ENCODE data around the gene COX7A2L. TPM values are rescaled to one million over a fixed set of nuclear protein-coding genes. Genes with fewer than 3 reads are reported as not detected.

The COX7A2L gene
- total and polyA plus RNA-seq, 10 of the 15 experiments (the other 5 are each of a cell fraction or from before 2014, with no cell fraction given), result 134 to 532 (median 222) TPM

GRCh38 chr2:42385225-42385624 is 24.2 kb upstream of the COX7A2L start:
- no peaks in the 10 kb centered on the region for H3K79me2 ChIP-seq (ENCODE audit: control insufficient read depth, insufficient read depth, low read length)
- no TSS peak for BruUV-seq (replicated peaks)
- H3K9ac ChIP-seq (ENCODE audit: control insufficient read depth, insufficient read depth, low read length), result no peak overlapping the region
- 52% methylated on average over 7 of the region's 7 CpGs for WGBS (ENCODE audit: insufficient coverage, insufficient replicate concordance, low lambda C conversion rate, missing lambda C conversion rate)
- SMC1A ChIA-PET (ENCODE audit: uncharacterized antibody, unreplicated experiment), result interaction anchor here (0.7 to 0.8 kb wide), 2 partner anchors 18 to 143 kb away, joined by 3 read pairs; no protein-coding TSS in a partner anchor
- in situ Hi-C loops (cut with MboI), result no loop called here
- CTCF ChIA-PET, result interaction anchor here (0.6 to 0.7 kb wide), 3 partner anchors 10 to 233 kb away, joined by 3 to 4 read pairs (median 3); no protein-coding TSS in a partner anchor
- H3K4me3 ChIP-seq, result no peak overlapping the region
- H3K4me2 ChIP-seq (ENCODE audit: control insufficient read depth, insufficient read depth), result no peak overlapping the region
- RAD21 ChIA-PET (ENCODE audit: unreplicated experiment), result no interaction called here
- POLR2A ChIA-PET, result no interaction called here
- no peaks in the 10 kb centered on the region for H3K4me1 ChIP-seq (ENCODE audit: control insufficient read depth, insufficient read depth, low read length)
- no peaks in the 10 kb centered on the region for H3K36me3 ChIP-seq (ENCODE audit: control insufficient read depth in 2 of 2, insufficient read depth in 2 of 2, low read length in 1 of 2)
- ATAC-seq (no peak), DNase-seq (ENCODE audit: low read depth, low spot score) (no peak), FAIRE-seq (no peak)
- no peaks in the 10 kb centered on the region for H3K9me3 ChIP-seq (replicated peaks; ENCODE audit: control insufficient read depth, insufficient read depth, low read length)
- intact Hi-C loops (cut with micrococcal nuclease; ENCODE audit: unreplicated experiment), result no loop called here
- no peaks in the 10 kb centered on the region for H4K20me1 ChIP-seq (ENCODE audit: control insufficient read depth, insufficient read depth)
- no peak overlapping the region for H2AFZ ChIP-seq (ENCODE audit: control insufficient read depth, low read depth, low read length)
- H3K27ac ChIP-seq (ENCODE audit: control insufficient read depth, insufficient read depth), result no peak overlapping the region
- no peaks in the 10 kb centered on the region; a peak in 2 of 4 replicates for H3K27me3 ChIP-seq (replicated peaks in 1 of 2; ENCODE audit: control insufficient read depth in 2 of 2, insufficient read depth in 2 of 2, low read length in 1 of 2)
- no peak for TF ChIP-seq ZBTB4 (CRISPR knock-in tag; IDR thresholded peaks at IDR 0.05)
- TF ChIP-seq ESRRA (IDR thresholded peaks at IDR 0.05; ENCODE audit: low read length), result no peak
- no peak for TF ChIP-seq CUX1 (IDR thresholded peaks at IDR 0.05; ENCODE audit: insufficient replicate concordance, low read depth, low read length)
- TF ChIP-seq NKRF (conservative IDR thresholded peaks at IDR 0.05), result no peak
- TF ChIP-seq EZH2 (IDR thresholded peaks at IDR 0.05; ENCODE audit: borderline replicate concordance, control insufficient read depth, low read depth, low read length), result no peak
- TF ChIP-seq EP300 (IDR thresholded peaks at IDR 0.05; ENCODE audit: borderline replicate concordance in 1 of 2, control insufficient read depth in 1 of 2, low read depth in 2 of 2, low read length in 2 of 2), result no peak
- TF ChIP-seq RCOR1 (conservative IDR thresholded peaks at IDR 0.05; ENCODE audit: low read depth, low read length), result no peak
- no peak for TF ChIP-seq RAD51 (IDR thresholded peaks at IDR 0.05)
- no peak for TF ChIP-seq HDAC6 (IDR thresholded peaks at IDR 0.05; ENCODE audit: unreplicated experiment)
- TF ChIP-seq CBX5 (IDR thresholded peaks at IDR 0.05; ENCODE audit: low read depth), result no peak
- TF ChIP-seq MEF2A (IDR thresholded peaks at IDR 0.05; ENCODE audit: insufficient read depth, low read depth, low read length), result no peak
- no peak for TF ChIP-seq EGR1 (IDR thresholded peaks at IDR 0.05; ENCODE audit: borderline replicate concordance in 1 of 2, low read depth in 2 of 2, low read length in 2 of 2)
- TF ChIP-seq TCF7 (IDR thresholded peaks at IDR 0.05; ENCODE audit: borderline replicate concordance), result no peak
- no peak for TF ChIP-seq POLR2AphosphoS5 (IDR thresholded peaks at IDR 0.05; ENCODE audit: low read length)

Data from GM12878 (cell line).